HK-2 (cell line): Measurements from ENCODE around the gene RNF25.

Experiments used
- DNase-seq: peaks from one replicate; pipeline ENCODE4 v3.0.0-alpha.2; 2018; ENCODE audit not compliant: unreplicated experiment

Gene RNF25

GRCh38 chr2:218671654-218672566 is at the start of gene RNF25, which contains the start of gene STK36:
Gene RNF25, minus strand, starts transcription at chr2:218672002. Its CDS starts 32 bp downstream, at chr2:218671970.
Gene STK36, plus strand, starts transcription at chr2:218672086. Its CDS starts 744 bp downstream, at chr2:218672830.
- peak; percentile 81 for DNase-seq

GRCh38 chr2:218721488-218721887 is 49.7 kb upstream of the RNF25 start:
- DNase-seq = no peak

- DNase-seq = no peak
Measured at GRCh38 chr2:218720048-218721041, 48.5 kb upstream of the RNF25 start.

- DNase-seq = no peak
Measured at GRCh38 chr2:218719457-218719856, 47.7 kb upstream of the RNF25 start.

- DNase-seq = no peak
Measured at GRCh38 chr2:218718058-218718457, 46.3 kb upstream of the RNF25 start.

- no peak for DNase-seq
Measured at GRCh38 chr2:218717262-218717661, 45.5 kb upstream of the RNF25 start.

- no peak for DNase-seq
Measured at GRCh38 chr2:218716070-218716469, 44.3 kb upstream of the RNF25 start.

- no peak for DNase-seq
Measured at GRCh38 chr2:218713922-218714321, 42.1 kb upstream of the RNF25 start.

GRCh38 chr2:218711550-218711929 is 39.7 kb upstream of the RNF25 start:
- DNase-seq = no peak

- DNase-seq = peak; percentile 98
Measured at GRCh38 chr2:218710687-218711549, 39.1 kb upstream of the RNF25 start, which contains the start of gene TTLL4. Gene TTLL4, plus strand, starts transcription at chr2:218710835. Its CDS starts 26,842 bp downstream, at chr2:218737677.

- DNase-seq = no peak
Measured at GRCh38 chr2:218710334-218710686, 38.5 kb upstream of the RNF25 start.

- DNase-seq = no peak
Measured at GRCh38 chr2:218709908-218710307, 38.1 kb upstream of the RNF25 start.

GRCh38 chr2:218708086-218708485 is 36.3 kb upstream of the RNF25 start:
- DNase-seq = no peak

GRCh38 chr2:218703341-218703740 is 31.5 kb upstream of the RNF25 start:
- no peak for DNase-seq

GRCh38 chr2:218701806-218702205 is 30.0 kb upstream of the RNF25 start:
- no peak for DNase-seq

- no peak for DNase-seq
Measured at GRCh38 chr2:218698885-218699284, 27.1 kb upstream of the RNF25 start.

- DNase-seq = peak; percentile 27
Measured at GRCh38 chr2:218694405-218695145, 22.8 kb upstream of the RNF25 start.

- DNase-seq = no peak
Measured at GRCh38 chr2:218691234-218691633, 19.4 kb upstream of the RNF25 start.

- peak; percentile 29 for DNase-seq
Measured at GRCh38 chr2:218687400-218688060, 15.7 kb upstream of the RNF25 start.

GRCh38 chr2:218680061-218680460 is 8.3 kb upstream of the RNF25 start:
- DNase-seq = no peak
